Stromal cell of bone marrow (primary cell): ENCODE results near the gene UBTF.

Experiments used
- DNase-seq: peaks from one replicate; pipeline ENCODE4 v3.0.0-alpha.2; 2012; ENCODE audit warnings: low read depth

UBTF gene, protein sequence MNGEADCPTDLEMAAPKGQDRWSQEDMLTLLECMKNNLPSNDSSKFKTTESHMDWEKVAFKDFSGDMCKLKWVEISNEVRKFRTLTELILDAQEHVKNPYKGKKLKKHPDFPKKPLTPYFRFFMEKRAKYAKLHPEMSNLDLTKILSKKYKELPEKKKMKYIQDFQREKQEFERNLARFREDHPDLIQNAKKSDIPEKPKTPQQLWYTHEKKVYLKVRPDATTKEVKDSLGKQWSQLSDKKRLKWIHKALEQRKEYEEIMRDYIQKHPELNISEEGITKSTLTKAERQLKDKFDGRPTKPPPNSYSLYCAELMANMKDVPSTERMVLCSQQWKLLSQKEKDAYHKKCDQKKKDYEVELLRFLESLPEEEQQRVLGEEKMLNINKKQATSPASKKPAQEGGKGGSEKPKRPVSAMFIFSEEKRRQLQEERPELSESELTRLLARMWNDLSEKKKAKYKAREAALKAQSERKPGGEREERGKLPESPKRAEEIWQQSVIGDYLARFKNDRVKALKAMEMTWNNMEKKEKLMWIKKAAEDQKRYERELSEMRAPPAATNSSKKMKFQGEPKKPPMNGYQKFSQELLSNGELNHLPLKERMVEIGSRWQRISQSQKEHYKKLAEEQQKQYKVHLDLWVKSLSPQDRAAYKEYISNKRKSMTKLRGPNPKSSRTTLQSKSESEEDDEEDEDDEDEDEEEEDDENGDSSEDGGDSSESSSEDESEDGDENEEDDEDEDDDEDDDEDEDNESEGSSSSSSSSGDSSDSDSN

GRCh38 chr17:44219616-44220212 lies at the start of gene UBTF:
UBTF (minus strand) TSS chr17:44219675; CDS start chr17:44218229, 1,446 bp downstream.
- DNase-seq, result no peak

DNA sequence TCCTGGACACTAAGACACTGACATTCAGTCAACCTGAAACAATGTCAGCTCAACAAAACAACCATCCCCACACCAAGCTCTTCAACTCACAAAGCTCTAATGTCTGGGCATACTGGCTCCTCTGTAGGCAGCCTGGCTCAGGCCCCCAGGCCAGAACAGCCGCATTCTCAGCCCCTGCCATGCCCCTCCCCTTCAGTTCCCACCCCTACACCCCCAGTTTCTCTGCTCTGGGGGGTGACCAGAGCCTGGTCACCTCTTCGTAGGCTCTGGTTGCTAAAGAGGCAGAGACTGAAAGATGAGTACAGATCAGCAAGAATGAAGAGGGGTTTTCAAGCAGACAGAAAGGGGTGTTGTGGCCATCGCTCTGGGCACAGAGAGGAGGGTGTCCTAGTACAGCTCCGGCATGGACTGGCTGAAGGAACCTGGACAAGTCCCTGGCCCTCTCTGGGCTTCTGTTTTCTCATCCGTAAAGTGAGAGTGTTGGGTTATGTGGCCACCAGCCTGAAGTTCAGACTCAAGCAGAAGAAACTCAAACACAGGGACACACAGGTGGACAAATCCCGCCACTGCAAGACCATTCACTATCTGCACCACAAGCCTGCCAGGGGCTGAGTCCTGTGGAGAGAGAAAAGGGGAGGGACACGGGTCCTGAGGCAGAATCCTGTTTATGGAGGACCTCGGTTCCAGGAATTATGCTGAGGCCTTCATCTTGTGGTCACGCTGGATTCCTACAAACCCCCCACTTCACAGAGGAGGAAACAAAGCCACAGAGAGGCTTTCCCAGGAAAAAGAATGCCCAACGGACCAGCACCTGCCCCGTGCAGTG lies 49.4 kb upstream of the UBTF start:
- no peak for DNase-seq

DNA sequence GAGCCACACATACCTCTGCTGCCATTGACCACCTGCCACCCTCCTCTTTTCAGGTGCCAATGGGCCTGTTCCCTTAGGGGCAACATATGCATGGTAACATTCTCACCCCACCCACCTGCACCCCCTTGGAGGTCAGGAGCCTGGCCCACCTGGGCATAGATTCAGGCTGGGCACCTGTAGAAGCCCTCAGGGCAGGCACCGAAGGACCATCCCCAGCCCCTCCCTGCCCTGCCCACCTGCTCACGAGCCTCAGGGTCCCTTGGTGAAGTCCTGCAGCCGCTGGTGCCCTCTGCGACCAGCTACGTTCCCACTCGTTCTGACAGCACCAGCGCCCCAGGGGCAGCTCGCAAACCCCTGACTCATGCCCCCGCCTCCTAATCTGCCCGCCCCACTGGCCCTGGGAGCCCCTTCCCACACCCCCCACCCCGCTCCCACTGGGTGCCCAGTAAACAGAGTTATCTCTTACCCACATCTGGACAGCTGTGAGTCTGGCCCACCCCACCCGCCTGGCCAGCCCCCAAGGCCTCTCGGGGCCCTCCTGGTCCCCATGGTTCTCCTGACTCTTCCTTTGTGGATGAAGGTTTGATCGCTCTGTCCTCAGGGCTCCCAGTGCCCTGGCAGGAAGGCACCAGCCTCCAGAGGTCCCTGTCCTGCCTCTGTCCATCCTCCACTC lies 48.5 kb upstream of the UBTF start, which contains the start of gene SLC4A1:
TSS of gene SLC4A1 (minus strand) at position 318 of the 673 bp plus-strand sequence. CDS start 5,269 bp downstream, outside the sequence.
- no peak for DNase-seq

- DNase-seq, result no peak
Measured at GRCh38 chr17:44267165-44267455, 47.6 kb upstream of the UBTF start.

DNA sequence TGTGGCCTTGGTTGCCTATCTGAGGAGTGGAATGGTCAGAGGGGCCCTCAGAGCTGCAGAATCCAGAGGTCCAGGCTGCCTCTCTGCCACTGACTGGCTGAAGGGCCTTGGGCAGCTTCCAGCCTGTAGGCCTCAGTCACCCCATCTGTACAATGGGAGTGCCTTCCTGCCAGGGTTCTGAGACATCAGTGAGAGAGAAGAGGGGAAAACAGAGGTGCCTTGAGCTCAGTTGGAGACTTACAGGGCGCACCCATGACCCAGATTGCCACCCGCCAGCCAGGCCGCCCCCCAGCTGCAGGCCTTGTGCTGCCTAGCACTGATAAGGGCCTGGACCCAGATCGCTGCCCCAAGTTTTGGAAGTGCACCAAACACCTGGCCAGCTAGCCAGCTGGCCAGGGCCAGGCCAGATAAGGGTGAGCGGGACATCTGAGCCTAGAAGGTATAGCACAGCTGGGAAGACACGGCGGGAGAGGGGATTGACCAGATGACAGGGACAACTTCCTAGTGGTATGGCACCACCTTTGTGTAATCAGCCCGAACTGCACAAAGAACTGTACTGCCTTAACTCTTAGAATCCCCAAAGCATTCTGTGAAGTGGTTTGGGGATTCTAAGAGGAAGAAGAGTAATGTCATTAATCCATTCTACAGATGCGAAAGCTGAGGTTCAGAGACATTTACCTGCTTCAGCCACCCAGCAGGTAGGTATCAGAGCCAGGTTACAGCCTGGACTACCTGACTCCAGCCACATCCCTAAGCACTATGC lies 47.1 kb upstream of the UBTF start:
- no peak for DNase-seq

GRCh38 chr17:44263345-44263902 lies 43.9 kb upstream of the UBTF start:
- DNase-seq, result no peak

DNA sequence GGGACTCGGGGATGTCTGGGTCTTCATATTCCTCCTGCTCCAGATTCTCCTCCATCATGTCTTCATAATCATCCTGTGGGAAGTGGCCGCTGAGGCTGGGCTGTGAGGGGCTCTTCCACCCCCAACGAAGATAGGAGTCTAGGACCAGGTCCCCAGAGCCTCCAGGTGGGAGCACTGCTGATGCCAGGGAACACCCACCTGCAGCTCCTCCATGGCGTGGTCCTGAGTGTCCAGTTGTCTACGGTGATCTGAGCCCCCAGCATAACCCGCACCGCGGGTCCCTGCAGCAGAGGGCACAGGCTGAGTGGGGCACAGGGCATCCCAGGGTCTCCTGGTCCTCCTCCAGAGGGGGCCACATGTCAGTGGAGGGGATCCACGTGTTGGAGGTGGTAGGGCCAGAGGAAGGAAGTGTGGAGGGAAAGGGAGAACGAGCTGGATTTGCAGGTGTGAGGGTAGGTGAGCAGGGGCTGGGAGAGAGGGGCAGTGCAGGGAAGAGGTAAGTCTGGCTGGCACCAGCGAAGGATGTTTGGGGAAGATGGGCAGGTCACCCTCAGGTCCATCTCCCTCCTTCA lies 43.3 kb upstream of the UBTF start:
- no peak for DNase-seq

GRCh38 chr17:44260296-44260695 lies 40.8 kb upstream of the UBTF start:
- DNase-seq, result no peak

- no peak for DNase-seq
Measured at GRCh38 chr17:44258811-44259351, 39.4 kb upstream of the UBTF start.

DNA sequence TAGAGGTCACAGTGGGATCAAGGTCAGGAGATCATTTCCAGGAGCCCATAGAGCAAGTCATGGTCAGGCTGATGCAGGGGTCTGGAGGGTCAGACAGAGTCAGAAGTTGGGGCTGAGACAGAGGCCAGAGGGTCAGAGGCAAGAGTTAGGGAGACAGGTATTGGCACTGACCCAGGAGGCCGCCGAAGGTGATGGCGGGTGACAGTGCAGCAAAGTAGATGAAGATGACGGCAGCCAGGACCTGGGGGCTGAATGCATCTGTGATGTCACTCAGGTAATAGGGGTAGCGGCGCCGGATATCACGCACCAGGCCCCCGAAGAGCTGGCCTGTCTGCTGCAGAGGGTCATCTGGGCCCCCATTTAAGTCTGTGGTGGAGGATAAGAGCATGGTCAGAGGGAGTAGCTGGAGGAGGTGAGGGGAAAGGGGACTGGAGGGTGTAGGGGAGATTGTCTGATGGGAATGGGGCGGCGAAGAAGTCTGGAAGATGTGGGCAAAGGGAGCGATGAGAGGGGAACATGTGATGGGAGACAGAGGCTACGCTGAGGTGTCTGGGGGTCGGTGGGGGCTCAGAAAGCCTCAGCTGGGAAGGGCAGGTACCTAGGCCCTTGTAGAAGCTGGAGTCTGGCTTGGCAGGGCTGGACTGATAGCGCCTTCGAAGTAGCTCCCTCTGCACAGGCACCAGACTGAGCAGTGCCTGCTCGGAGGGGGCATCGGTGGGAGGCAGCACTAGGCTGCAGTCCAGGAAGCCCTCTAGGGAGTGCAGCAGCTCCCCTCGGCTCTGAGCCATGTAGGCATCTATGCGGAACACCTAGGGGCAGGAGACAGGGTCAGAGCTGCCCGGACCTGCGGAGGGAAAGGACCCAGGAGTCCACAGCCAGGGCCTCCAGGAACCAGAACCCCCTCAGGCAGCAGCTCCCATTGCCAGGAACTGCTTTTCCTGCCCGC lies 38.6 kb upstream of the UBTF start:
- no peak for DNase-seq

DNA sequence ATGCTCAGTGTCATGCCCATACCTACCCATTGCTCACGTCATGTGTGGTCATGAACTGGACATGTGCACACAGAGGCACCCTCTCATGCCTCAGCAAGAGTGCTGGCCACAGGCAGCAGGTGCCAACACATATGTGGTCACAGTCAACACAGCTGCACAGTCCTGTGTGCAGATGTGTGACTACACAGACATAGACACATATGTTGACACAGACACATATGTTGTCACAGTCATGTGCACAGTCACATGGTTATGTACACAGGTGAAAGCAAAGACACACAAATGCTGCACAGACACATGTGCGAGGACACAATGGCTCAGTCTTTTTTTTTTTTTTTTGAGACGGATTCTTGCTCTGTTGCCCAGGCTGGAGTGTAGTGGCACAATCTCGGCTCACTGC lies 37.2 kb upstream of the UBTF start:
- no peak for DNase-seq

- no peak for DNase-seq
Measured at GRCh38 chr17:44255915-44256314, 36.4 kb upstream of the UBTF start.

- DNase-seq, result no peak
Measured at GRCh38 chr17:44254361-44255095, 35.1 kb upstream of the UBTF start.

GRCh38 chr17:44253006-44253405 lies 33.5 kb upstream of the UBTF start:
- no peak for DNase-seq

- no peak for DNase-seq
Measured at GRCh38 chr17:44251062-44251461, 31.6 kb upstream of the UBTF start.

GRCh38 chr17:44249501-44250246 lies 30.2 kb upstream of the UBTF start:
- no peak for DNase-seq
